NCI-H1694 treated with DMSO at 0.1 percent for 48 hours (cell line): ENCODE results near the gene TTBK2.
"Not testable (repeated sequence)": the region's sequence is repeated elsewhere in the genome, so short reads cannot be mapped to it uniquely, and the experiment has no call there.

ENCODE experiments used
- DNase-seq: peaks from one replicate; lab custom pipeline; 2025; lab: John Stamatoyannopoulos, UW

TTBK2 gene

DNA sequence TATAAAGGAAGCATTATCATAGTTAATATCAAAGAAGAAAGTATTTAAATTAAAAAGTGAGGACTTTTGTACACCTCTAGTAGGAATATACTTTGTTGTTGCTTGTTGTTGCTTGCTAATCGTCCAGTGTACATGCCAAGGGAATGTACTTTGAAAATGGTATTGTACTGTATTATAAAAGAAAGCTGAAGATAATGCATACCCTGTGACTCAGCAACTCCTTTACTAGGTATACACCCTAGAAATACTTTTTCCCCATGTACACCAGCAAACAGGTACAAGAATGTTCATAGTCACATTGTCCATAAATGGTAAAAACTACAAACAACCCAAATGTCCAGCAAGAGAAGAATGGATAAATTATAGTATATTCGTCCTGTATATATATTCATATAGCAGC lies 12.0 kb downstream of the TTBK2 start:
- no peak for DNase-seq

DNA sequence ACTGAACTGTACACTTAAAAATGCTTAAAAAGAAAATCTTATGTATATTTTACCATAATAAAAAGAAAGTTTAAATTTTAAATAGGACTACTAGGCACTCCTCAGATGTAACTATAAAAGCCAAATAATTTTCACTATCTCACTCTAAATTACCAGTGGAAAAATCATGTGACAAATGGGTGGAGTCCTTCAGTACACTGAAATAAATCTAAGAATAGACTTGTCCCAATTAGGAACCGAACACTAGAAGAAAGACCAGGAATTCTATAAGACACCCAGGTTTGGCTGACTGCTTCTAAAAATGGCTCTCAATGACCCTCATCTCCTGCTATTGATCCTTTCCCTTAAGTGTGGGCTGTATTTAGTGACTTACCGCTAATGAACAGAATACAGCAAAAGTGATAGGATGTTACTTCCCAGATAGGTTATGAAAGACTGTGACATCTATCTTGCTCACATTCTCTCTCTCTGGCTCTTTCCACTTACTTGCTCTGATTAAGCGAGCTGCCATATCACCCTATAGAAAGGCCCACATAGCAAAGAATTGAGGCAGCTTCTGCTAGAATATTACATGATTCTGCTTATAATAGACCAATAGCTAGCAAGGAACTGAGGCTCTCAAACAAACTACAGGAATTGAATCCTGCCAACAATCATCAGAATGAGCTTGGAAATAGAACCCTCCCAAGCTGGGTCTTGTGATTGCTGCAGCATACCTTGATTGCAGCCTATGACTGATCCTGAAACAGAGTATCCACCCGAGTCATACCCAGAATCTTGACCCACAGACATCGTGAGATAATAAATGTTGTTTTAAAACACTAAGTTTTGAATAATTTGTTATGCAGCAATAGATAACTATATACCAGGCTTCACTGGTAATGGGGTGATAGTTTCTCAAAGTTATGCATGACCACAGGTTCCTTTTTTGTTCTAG lies 16.9 kb downstream of the TTBK2 start:
- no peak for DNase-seq

- not testable (repeated sequence) for DNase-seq
Measured at GRCh38 chr15:42893911-42894310, 26.7 kb downstream of the TTBK2 start.

- DNase-seq: no peak
Measured at GRCh38 chr15:42891569-42891968, 29.0 kb downstream of the TTBK2 start.

GRCh38 chr15:42890161-42890913 lies 30.2 kb downstream of the TTBK2 start:
- no peak for DNase-seq

DNA sequence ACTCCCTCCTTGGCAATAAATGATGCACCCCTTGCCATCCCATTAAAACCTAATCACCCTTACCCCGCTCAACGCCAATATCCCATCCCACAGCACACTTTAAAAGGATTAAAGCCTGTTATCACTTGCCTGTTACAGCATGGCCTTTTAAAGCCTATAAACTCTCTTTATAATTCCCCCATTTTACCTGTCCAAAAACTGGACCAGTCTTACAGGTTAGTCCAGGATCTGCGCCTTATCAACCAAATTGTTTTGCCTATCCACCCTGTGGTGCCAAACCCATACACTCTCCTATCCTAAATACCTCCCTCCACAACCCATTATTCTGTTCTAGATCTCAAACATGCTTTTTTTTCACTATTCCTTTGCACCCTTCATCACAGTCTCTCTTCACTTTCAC lies 33.2 kb downstream of the TTBK2 start:
- not testable (repeated sequence) for DNase-seq

GRCh38 chr15:42880121-42880520 lies 40.5 kb downstream of the TTBK2 start:
- no peak for DNase-seq

DNA sequence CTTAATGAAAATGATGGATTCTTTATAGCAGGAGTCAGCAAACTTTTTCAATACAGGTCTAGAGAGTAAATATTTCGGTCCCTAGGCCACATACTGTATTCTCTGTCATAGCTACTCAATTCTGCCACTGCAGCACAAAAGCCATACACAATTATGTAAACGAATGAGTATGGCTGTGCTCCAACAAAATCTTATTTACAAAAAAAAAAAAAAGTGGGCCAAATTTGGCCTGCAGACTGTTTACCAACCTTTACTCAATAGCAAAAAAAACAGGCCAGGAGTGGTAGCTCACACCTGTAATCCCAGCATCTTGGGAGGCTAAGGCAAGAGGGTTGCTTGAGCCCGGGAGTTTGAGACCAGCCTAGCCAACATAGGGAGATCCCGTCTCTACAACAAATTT lies 41.1 kb downstream of the TTBK2 start:
- no peak for DNase-seq

- DNase-seq: no peak
Measured at GRCh38 chr15:42876224-42876623, 44.4 kb downstream of the TTBK2 start.

DNA sequence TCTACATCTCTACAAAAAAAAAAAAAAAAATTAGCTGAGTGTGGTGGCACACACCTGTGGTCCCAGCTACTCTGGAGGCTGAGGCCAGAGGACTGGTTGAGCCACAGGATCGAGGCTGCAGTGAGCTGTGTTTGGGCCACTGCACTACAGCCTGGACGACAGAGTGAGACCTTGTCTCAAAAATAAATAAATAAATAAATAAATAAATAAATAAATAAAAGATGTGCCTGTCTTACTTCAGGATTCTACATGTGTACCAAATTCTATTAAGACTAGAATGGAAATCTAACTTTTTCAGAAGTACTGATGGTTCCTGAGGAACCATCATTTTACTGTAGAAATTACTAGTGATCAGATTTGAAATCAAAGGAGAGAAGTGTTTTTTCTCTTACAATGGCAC lies 51.9 kb downstream of the TTBK2 start:
- DNase-seq: no peak

- no peak for DNase-seq
Measured at GRCh38 chr15:42863572-42864239, 56.9 kb downstream of the TTBK2 start.

- DNase-seq: no peak
Measured at GRCh38 chr15:42858999-42859789, 61.4 kb downstream of the TTBK2 start.

GRCh38 chr15:42858540-42858939 lies 62.0 kb downstream of the TTBK2 start:
- DNase-seq: no peak

DNA sequence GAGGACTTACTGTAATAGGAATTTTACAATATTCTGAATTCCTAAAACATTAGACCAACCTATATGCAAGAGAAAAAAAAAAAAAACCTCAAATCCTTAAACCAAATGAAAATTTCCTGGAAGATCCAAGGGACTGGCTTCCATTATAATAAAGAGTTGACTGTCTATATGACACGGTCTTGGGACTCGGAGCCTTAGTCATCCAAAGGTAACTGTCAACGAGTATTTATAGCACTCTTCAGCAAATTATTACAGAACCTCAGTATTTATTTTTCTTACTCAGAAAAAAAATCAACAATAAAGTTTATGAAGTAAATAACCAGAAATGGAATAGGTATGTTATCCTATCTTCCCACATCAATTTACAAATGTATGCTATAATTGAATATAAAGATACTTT lies 66.0 kb downstream of the TTBK2 start:
- no peak for DNase-seq

DNA sequence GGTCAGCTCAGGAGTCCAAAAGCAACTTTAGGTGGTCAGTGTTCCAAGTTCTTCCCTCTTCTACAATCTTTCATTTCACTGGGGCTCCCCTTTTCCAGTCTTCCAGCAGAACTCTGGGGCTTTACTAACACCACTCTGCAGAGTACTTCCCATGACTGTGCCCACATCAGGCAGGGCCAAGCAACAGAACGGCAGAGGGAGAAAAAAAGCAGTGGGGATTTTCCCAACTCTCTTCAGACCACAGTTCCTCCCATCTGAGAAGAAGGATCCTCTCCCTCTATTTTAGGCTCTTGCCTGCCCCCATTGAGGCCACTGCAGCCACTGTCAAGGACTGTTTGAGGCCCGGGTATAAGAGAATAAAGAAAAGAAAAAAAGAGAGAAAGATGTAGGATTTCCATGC lies 70.7 kb downstream of the TTBK2 start:
- no peak for DNase-seq

DNA sequence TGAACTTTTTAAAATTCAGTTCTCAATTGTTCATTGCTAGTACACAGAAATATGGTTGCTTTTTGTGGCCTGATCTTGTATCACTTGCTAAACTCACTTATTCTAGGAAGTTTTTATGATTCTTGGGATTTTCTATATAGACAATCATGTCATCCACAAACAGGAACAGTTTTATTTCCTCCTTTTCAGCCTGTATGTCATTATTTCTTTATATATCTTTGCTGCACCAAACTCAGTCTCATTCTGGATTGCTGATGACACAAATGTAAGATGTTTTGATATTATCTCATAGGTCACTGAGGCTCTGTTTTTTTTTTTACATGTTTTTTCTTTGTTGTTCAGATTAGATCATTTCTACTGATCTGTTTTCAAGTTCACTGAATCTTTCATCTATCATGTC lies 71.7 kb downstream of the TTBK2 start:
- no peak for DNase-seq

DNA sequence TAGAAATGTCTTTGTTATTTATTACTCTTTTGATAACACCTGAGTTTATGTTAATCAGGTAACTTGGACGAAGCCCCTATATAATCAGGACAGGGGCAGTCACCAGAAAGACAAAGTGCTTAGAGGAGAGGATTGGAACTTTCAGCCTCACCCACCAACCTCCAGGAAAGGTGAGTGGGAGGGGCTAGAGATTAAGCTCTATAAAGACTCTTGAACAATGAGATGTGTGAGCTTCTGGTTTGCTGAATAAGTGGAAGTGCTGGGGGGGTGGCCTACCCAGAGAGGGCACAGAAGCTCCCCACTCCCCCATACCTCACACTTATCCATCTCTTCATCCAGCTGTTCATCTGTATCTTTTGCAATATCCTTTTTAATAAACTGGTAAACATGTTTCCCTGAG lies 73.9 kb downstream of the TTBK2 start:
- no peak for DNase-seq

- no peak for DNase-seq
Measured at GRCh38 chr15:42845581-42845980, 75.0 kb downstream of the TTBK2 start.

GRCh38 chr15:42843699-42844098 lies 76.9 kb downstream of the TTBK2 start:
- DNase-seq: no peak

- DNase-seq: no peak
Measured at GRCh38 chr15:42836251-42836650, 84.3 kb downstream of the TTBK2 start.

DNA sequence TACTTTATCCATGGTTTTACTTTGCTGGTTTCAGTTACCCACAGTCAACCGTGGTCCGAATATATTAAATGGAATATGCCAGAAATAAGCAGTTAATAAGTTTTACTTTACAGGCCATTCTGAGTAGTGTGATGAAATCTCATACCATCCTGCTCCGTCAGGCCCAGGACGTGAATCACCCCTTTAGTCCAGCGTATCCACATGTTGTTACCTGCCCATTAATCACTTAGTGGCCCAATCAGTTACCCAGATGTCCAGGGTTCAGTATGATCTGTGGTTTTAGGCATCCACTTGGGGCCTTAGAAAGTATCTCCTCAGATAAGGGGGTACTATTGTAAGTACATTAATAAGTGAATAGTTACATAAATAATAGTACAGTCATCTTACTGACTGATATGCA lies 88.0 kb downstream of the TTBK2 start:
- DNase-seq: no peak
